G401.6 (cell line): ENCODE results near the gene TCERG1L.

Experiments
- FAIRE-seq: peaks from 2 replicates; lab custom pipeline; 2012; peaks lifted over from hg19 to GRCh38; lab: Jason Lieb, UNC

TCERG1L gene

DNA sequence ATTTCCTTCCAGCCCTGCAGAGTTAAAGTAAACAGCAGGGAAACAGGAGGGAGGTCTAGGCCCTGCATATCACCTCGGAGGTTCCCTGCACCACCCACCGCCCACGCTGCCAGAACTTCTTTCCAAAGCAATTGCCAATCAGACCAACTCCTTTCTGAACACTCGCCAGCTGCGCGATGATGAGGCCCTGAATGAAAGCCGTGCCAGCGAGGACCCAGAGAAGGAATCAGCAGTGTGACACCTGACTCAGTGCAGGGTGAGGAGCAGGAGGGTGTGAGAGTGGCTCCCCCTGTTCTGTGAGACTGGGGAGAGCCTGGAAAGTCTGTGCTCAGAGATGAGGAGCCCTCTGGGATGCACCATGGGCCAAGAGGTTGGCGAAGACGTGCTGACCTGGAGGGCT is 3.3 kb upstream of the TCERG1L start:
- FAIRE-seq: no peak

DNA sequence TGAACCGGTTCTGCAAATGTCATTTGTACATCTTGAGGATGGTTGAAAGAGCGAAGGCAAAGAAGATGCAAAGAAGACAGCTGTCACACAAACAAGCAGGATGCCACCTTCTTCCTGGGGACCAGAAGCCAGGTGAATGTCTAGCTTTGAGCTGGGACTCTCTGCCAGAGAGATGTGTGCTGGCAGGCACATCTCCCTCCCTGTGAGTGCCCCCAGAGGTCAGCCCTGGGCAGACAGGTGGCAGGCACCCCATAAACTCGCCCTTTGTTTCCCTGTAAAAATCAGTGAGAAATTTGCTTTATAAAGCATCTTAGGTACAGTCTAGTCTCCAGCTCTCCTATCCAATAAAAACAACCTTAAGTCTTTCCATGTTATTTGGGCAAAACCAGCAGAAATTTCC is 2.6 kb upstream of the TCERG1L start:
- FAIRE-seq: no peak

DNA sequence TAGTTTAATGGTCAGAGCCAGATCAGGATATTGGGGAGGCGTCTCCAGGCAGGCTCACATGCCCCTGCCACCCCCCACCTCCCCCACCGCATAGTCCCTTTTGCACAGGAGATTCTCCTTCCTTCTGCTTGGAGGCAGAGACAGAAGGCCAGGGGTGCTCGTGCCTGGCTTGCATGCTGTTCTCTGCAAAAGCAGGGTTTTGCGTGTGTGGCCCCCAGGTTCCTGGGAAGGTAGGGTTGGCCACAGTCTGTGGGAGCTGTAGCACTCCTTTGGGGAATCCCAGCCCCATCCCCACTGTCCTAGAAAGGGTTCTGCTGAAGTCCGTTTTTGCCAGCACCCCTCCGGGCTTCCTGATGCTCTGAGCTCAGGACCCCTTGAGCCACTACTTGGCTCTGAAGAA is 1.9 kb upstream of the TCERG1L start:
- FAIRE-seq: no peak

DNA sequence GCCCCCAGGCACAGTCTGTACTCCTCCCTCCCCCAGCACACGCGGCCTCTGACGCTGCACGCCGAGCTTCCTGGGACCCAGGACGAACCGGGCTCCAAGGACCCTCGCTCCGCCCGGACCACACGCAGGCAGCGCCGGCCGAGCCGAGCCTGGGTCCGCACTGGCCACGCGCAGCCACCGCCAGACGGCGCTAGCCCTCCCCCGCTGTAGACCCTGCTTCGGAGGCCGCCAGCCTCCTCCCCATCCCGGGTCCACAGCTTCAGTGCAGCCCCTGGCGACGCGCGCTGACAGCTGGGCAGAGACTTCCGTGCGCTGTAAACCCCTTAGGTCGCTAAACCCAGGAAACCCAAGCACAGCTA is 936 bp upstream of the TCERG1L start:
- FAIRE-seq: no peak

DNA sequence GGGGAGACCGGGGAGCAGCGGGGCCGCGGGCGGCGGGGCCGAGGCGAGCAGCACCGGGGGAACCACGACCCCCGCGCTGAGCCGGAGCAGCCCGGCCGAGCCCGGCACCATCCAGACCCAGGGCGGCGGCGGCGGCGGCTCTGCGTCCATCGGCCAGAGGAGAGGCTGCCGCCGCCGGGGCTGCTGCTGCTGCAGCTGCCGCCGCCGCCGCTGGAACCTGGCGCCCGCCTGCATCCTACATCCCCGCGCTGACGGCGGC is 190 bp downstream of the TCERG1L start:
- no peak for FAIRE-seq

DNA sequence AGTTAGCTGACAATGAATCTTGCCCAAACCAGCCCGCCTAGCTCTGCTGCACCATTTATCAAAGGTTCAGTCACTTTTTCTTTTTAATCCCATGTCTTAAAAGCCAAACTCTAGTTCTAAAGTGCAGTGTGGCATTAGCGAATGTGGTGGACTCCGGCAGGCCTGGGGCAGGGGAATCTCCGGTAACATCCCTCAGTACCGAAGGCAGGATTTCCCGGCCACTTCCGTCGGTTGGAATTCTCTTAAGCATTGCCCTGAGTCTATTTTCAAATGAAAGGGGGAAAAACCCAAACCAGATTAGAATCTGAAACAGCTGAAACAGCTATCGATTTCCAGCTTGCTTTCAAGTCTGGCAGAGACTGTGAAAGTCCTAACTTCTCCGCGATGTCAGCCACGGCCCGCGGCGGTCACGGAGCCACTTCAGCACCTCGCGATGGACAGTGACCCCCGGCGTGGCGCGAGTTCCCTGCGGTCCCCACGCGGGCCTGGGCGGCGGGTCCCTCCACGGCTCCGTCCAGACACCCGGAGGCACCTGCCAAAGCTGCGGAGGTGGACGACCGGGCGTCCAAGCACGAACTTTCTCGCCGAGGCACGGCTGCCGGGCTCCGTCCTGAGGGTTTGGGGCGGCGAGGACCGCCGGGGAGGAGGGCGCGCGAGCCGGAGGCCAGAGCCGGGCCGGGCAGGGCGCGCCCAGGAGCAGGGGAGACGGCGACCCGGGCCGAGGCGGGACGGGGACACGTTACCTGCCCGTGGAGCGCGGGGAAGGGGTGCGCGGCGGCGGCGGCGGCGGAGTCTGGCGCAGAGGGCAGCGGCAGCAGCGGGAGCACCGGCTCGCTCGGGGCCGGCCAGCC is 745 bp downstream of the TCERG1L start:
- FAIRE-seq: no peak

DNA sequence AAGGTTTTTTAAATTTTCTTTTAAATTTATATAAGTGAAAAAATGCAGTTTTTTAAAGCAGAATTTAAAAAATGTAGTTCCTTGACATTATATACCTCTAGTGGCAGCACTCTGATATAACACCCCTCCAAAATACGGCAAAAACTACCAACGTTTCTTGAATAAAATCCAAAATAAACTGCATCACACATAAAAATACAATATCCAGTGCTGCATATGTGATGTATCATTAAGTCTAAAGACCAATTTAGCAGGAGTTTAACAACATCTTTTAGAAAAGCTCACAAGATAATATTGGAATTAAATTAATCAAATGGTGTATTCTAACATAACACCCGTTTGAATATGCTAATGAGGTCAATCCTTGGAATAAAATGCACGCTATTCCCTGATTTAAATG is 1.4 kb downstream of the TCERG1L start:
- peak; percentile 48 for FAIRE-seq

DNA sequence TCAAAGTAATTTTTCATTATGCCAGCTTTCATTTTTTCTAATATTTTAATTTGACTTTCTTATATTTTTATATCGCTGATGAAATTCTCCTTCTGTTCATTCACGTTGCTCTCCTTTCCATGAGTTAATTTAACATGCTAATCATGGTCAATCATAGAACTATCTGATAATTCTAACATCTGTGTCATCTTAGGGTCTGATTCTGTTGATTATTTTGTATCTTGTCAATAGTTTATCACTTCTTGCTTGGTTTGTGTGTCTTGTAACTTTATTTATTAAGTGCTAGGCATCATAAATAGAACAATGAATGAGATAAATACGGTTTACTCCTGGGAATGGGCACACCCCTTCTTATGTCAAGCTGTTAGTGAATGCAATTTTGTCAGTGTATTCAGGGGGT is 11.0 kb downstream of the TCERG1L start:
- no peak for FAIRE-seq

DNA sequence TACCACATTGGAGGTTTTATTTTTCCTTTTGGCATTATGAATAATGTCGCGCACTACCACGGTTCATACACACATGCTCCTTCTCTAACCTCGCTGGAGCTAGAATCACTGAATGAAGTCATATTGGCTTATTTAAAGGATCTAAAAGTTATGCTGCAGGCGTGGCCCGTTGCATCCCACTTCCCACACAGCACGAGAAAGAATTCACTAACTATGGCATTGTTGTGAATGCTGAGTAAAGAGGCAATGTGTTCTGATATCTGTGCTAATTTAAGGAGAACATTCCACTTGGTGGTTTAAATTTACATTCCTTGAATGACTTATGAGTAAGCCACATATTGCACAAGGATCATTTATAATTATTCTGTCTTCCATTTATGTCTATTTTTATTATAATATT is 20.7 kb downstream of the TCERG1L start:
- no peak for FAIRE-seq

DNA sequence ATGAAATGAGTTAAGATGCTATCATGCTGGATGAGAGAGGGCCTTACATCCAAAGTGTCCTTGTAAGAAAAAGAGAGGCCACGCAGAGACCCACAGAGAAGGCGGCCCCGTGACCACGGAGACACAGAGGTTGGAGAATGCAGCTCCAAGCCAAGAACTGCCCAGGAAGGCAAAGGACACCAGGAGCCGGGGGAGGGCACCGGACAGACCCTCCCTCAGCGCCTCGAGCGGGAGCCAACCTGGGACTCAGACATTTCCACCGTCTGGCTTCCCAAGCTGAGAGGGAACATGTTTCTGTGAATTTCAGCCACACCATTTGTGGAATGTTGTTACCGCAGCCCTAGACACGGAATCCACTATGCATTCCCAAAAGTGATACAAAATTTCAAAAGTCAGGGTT is 22.9 kb downstream of the TCERG1L start:
- FAIRE-seq: no peak

DNA sequence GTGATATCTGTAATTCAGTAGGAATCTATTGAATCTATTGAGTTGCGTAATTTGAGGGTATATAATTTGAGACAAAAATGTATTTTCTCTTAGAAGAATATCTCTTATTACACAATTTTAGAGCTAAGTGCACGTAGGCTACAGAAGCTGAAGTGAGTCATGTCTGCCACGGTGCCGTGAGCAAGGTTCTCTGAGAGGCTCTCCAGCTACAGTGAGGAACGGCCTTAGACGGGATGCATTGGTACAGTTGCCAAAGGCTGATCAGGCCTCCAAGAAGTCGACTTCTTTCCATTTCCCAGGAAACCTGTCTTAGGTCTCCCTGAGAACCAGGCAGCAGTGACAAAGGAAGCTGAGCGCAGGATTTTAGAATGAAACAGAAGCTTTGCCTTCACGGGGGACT is 28.6 kb downstream of the TCERG1L start:
- FAIRE-seq: no peak

DNA sequence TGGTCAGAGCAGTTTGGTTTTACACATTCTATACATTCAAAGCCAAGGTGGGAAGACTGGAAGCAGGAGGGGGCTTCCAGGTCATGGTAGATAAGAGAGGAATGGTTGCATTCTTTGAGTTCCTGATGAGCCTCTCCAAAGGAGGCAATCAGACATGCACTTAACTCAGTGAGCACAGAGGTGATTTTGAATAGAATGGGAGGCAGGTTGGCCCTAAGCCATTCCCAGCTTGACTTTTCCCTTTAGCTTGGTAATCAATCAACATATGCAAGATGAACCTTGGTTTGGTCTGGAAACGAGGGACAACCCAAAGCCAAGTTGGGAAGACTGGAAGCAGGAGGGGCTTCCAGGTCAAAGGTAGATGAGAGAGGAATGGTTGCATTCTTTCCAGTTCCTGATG is 31.4 kb downstream of the TCERG1L start:
- FAIRE-seq: no peak

DNA sequence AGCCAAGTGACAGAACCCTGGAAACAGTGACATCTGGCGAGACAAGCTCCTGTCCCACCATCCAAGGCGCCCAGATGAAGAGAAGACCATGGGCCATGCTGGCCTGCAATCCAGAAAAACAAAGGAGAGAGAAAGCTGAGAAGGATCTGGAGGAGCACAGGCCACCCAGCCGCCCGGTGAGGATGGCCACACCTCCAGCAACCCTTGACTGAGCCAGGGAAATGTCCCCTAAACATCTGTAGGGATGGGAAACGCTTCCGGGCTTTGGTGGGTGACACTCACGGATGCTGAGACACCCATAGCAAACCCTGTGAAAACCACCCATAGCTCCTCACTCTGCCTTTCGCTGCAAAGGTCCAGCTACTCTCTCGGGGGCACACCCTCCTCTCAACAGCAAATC is 32.0 kb downstream of the TCERG1L start:
- FAIRE-seq: no peak

DNA sequence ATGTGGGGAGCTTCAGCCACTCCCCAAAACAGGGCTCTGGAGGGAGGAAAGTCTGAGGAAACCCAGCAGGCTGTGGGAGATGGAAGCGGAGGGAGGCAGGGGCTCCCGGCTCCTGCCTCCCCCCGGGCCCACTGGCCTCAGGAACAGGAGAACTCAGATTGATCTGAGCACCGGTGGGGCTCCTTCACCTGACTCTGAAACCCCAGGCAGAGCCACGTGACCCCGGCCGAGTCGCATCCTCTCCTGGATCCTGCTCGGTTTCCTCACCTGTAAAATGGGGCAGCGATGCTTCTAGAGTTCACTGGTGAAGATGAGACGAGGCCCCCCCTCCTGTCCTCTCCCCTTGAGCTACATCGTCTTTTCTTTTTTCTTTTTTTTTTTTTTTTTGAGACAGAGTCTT is 33.6 kb downstream of the TCERG1L start:
- no peak for FAIRE-seq

DNA sequence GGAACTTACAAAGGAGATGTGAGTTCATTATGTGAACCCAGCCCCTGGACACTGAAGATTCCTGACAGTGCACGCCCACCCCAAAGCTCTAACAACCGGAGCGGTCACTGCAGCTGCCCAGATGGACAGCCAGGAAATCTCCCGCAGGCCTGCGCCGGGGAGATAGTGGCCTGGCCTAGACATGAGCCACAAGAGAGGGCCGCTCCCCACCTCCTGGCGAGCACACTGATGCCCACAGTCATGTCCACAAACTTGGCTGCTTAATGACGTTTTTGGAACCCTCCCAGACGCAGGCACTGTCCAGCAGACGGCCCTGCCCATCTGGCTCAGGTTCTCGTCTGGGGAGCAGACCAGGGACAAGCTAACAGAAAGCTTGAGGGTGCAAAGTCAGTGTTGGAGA is 34.2 kb downstream of the TCERG1L start:
- FAIRE-seq: no peak

DNA sequence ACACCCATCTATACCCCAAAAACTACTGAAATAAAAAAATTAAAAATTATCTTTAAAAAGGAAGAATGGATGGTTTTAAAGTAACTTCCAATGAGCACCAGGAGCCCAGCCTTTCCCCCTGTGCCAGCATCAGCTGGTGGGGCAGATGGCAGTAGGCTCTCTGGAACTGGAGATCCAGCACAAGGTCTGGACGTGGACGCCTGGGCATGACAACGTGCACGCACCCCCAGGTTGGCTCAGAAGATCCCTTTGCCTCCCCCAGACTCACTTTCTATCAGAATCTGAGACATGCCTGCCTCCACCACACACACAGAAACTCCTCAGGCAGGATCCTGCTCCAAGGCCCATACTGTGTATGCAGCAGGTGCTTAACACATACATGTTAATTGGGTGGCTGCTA is 35.8 kb downstream of the TCERG1L start:
- FAIRE-seq: no peak

DNA sequence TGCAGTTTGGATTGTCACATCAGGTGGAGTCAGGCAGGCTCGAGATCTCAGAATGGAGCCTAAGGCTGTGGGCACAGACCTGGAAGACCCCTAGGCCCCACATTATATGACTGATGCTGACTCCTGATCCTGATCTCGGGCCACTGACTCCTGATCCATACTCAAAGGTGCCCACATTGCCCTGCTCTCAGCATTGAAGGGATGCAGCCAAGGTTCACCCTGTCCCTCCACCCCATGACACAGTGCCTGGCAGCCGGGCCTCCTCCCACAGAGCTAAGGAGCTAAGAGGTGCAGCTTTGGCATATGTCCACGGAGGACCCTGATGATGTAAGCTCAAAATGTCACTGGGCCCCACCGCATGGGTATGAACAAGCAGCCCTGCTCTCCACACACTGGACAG is 36.6 kb downstream of the TCERG1L start:
- no peak for FAIRE-seq

DNA sequence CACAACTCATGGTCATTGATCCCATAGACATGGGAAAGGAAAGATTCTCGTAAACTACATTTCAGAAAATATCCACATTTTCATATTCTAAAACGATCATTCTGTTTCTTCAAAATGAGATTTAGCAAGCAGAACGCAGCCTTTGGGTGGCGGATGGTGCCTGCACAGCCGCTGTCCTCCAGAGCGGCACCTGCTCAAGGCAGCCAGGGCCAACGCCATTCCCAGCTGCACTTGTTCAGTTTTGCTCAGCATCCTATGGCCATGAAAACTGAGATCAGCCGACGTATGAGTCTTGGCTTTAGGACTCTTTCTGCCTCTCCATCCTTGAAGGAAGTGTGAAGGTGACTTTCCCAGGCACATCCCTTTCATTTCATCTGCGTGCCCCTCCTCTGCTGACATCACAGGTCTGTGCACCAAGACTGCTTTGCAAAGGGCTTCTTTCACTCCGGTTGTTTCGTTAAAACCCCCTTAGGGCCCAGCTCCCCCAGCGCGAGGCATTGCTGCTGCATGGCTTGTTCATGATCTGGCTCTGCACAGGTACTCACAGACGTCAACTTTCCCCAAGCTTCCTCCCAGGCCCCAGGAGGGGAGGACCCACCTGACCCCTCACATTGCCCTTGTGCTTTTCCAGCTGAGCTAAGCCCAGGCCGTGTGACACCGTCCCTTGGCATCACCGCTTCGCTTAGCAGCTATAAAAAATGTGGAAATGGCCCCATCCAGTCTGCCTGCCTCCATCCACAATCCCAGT is 37.2 kb downstream of the TCERG1L start:
- FAIRE-seq: no peak

DNA sequence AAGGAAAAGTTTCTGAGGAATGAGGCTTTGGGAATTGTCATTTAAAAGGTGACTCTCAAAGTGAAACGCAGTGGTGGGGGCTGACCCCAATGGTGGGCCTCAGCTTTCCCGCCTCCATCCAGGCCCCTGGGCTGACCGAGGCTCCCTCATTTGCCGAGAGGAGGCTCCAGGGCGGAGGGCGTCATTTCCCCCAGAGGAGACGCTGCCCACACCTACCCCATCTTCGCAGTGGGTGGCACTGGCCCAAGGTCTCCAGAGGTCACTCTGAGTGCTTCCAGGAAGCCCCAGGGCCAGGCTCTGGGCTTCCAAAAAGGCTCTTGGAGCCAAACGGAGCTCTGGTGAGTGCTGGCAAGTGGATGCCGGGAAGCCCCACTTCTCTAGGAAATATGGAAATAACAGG is 38.0 kb downstream of the TCERG1L start:
- FAIRE-seq: no peak

DNA sequence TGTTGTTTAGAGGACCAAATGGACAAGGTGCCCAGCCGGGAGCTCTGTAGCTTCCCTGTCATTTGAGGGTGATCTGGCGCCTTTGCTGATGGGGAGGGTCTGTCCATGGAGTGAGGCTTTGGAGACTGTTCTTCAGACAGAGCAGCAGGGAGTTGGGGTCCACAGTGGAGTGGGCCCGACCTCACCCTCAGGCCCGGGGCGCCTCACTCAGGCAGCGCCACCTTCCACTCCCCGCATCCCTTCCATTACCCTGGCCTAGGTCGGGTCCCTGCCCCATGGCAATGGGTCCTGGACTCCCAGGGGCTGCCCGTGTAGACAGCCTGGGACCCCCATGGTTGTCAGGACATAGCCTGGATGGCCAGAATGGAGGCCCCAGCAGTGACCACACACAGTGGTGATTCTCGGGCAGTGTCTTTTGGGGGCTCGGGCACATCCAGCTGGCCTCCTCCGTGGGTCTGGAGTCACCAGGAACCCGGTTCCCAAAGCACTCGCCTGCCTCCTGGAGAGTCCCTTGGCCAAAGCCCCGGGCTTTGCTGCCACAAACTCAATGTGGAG is 38.5 kb downstream of the TCERG1L start:
- no peak for FAIRE-seq

DNA sequence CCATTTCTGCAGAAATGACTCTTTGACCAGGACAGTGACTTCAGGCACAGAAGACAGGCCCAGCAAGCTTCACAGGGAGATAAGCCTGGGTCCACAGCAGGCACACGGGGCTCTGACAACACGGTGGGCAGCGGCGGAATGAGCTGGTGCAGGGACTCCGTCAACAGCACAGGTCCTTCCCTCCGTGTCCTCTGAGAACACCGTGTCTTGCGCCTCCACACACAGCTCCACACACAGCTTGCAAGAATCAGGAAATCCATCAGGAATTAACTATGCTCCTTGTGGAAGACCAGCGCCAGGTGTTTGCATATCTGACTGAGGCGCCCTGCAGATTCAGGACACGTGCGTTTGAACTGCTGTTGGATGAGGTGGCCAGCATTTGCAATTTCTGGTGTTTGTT is 39.6 kb downstream of the TCERG1L start:
- no peak for FAIRE-seq

DNA sequence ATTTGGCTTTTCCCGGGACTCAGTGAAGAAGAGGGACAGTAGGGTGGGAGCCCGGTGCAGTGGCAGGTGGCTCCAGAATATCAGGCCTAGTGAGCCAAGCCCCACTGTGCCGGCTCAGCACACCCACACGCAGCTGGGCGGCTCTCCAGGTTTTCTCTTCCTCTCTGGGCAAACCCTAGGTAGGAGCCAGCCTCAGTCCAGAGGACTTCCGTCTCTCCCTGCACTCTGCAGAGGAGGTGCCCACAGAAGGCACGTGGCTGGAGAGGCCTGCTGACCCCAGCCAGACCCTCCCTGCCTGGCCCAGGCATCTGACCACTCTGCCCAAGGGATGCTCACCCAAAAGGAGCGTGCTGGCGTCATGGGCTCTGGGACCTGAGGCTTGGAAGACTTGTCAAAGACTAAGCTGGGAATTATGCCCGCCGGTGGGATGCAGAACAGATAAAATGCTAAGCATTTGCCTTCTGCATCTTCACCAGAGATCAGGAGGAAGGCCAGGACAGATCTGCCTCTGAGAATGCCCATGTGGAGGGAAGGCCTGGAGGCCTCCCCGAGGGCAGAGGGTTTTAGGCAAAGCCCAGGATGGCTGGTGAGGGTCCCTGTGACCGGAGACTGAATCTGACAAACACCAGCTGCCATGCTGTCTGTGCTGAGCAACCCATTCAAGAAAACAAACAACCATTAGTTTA is 40.2 kb downstream of the TCERG1L start:
- no peak for FAIRE-seq

DNA sequence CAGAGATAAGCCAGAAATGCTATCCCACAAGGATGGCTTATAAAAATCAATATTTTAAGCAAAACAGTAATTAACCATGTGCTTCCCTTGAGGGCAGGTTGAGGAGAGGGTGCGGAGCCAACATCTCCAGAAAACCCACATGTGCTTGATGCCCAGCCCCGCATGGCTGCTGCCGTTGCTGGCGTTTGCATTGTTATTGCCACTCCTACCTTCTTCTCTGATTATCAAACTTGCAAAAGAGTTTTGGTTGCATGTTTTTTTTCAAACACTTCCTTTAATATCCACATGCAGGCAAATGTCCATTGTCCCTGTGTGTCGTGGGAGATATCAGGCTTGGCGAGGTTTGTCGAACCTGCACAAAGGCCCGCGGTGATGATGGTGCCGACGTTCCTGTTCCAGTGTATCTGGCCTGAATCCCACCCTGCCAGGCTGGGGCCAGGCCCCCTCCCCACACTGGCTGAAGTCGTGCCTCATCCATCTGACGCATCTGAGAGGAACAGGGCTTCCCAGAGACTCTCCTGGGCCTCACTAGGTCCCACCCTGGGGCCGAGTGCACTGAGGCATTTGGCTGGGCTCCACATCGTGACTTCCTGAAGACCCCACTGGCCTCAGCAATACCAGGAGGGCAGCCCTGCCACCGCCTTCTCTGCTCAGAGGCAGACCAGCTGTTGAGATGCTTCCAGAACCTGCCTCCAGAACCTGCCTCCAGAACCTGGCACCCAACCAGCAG is 40.9 kb downstream of the TCERG1L start:
- FAIRE-seq: no peak
